Nephron progenitor cell (in vitro differentiated cells): ENCODE data around the gene ZNF286A.
"Not testable (repeated sequence)": the region's sequence is repeated elsewhere in the genome, so short reads cannot be mapped to it uniquely, and the experiment has no call there.

Experiments
- DNase-seq: peaks from one replicate; pipeline ENCODE4 v3.0.0; 2021
- H3K27ac Mint-ChIP-seq: 2 replicates; pipeline ENCODE4 v1.8.0; 2021; ENCODE audit warnings: mild to moderate bottlenecking, moderate library complexity, mixed read lengths
- H3K27me3 Mint-ChIP-seq: 2 replicates; pipeline ENCODE4 v1.8.0; 2021; ENCODE audit warnings: mild to moderate bottlenecking, low read depth, mixed read lengths; ENCODE audit not compliant: poor library complexity
- H3K36me3 Mint-ChIP-seq: 2 replicates; pipeline ENCODE4 v1.8.0; 2021; ENCODE audit warnings: low read depth, mixed read lengths
- H3K4me1 Mint-ChIP-seq: 2 replicates; pipeline ENCODE4 v1.8.0; 2021; ENCODE audit warnings: mixed read lengths
- H3K4me3 Mint-ChIP-seq: 2 replicates; pipeline ENCODE4 v1.8.0; 2021; ENCODE audit warnings: mild to moderate bottlenecking, moderate library complexity, mixed read lengths
- H3K9me3 Mint-ChIP-seq: 2 replicates; pipeline ENCODE4 v1.8.0; 2021; ENCODE audit warnings: mild to moderate bottlenecking, moderate library complexity, mixed read lengths
- TF ChIP-seq, protein P1 (sequence below): fragments of 200-600 bp; sonication (generic); IDR thresholded peaks from 2 replicates; pipeline ENCODE4 v1.5.0; 2021; ENCODE audit warnings: antibody characterized with exemption

ZNF286A gene

DNA sequence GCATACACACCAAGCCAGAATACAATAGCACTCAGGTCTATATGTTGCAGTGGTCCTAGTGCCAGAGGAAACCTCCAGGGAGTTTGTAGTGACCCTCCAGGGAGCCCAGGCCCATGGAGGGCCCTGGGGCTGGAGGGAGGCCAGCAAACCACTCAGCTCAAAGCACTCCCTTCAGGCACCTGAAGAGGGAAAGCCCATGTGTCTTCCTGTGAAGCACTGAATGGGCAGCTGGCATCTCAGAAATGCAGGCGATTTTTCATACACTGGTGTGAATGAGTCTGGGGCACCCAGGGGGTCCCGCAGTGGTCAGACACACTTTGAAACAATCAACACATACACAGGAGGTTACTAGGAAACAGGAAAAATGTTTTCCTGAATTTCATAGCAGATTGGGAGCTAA is 45.3 kb downstream of the ZNF286A start:
- Mint-ChIP-seq H3K27ac (no peak overlapping the region), H3K27me3 (peaks cover 3% of the 10 kb centered on the region)

DNA sequence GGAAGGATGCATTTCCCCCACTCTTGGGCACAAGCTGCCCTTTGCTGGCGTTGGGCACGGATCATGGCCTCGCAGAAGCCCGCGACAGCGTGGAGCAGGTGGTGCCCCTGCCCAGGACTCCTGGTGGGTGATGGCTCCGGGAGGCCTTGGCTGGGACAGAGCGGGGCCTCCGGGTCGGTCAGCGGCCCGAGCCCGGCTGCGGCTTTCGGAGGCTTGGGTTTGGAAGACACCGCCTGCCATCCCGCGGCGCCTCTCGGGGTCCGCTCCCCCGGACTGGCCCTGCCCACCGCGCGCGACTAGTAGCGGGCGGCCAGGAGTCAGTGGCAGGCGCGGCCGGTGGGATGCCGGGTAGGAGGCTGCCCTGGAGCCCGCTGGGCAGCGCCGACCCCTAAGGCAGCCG is 49.9 kb downstream of the ZNF286A start:
- H3K27me3 Mint-ChIP-seq, H3K36me3 Mint-ChIP-seq, H3K4me1 Mint-ChIP-seq, H3K4me3 Mint-ChIP-seq, H3K9me3 Mint-ChIP-seq, H3K27ac Mint-ChIP-seq, DNase-seq: not testable (repeated sequence)

More for the DNA sequence above, 45.3 kb downstream of the ZNF286A start:
- no peak for DNase-seq
- Mint-ChIP-seq H3K4me1 (no peaks in the 10 kb centered on the region), H3K4me3 (no peak overlapping the region), H3K36me3 (peaks cover 6% of the 10 kb centered on the region), H3K9me3 (peaks cover 7% of the 10 kb centered on the region)
- TF ChIP-seq, protein P1, sequence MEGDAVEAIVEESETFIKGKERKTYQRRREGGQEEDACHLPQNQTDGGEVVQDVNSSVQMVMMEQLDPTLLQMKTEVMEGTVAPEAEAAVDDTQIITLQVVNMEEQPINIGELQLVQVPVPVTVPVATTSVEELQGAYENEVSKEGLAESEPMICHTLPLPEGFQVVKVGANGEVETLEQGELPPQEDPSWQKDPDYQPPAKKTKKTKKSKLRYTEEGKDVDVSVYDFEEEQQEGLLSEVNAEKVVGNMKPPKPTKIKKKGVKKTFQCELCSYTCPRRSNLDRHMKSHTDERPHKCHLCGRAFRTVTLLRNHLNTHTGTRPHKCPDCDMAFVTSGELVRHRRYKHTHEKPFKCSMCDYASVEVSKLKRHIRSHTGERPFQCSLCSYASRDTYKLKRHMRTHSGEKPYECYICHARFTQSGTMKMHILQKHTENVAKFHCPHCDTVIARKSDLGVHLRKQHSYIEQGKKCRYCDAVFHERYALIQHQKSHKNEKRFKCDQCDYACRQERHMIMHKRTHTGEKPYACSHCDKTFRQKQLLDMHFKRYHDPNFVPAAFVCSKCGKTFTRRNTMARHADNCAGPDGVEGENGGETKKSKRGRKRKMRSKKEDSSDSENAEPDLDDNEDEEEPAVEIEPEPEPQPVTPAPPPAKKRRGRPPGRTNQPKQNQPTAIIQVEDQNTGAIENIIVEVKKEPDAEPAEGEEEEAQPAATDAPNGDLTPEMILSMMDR = no peak

DNA sequence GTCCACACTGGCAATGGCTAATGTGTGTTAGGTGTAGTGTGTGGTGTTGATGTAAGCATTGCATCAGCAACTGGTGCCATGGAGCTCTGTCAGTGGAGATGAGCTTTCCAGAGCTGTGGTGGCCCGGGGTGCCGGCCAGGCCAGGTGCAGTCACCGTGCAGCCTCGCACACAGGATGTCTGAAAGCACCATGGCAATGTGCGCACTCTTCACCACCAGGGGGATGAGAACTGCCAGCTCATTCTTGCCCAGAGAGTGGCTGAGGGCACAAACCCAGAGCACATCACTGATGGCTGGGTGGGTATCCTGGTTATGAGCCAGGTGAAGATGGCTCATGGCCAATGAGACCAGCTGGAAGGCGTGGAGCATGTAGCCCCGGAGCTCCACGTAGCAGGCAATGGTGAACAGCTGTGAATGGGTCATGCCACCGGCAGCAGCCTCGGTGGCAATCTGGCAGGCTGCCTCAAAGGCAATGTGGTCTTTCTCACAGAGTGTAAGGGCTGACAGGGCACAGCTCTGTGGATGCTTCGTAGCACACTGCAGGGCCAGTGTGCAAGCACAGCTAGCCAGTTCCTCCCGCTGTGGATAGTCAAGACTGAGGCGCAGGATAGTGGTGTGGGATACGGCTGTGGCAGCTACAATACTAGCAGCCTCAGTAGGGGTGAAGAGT is 69.4 kb downstream of the ZNF286A start:
- not testable (repeated sequence) for H3K4me3 Mint-ChIP-seq, H3K27me3 Mint-ChIP-seq, H3K9me3 Mint-ChIP-seq, H3K36me3 Mint-ChIP-seq, DNase-seq, H3K4me1 Mint-ChIP-seq, H3K27ac Mint-ChIP-seq
